Dendritic cell treated with granulocyte-macrophage colony-stimulating factor and Interleukin-4, amounts not matched to agents 40 ng/mL and 50 ng/mL, for 4 days (primary cell): ENCODE data around the gene NUP155.
"Not testable (repeated sequence)": the region's sequence is repeated elsewhere in the genome, so short reads cannot be mapped to it uniquely, and the experiment has no call there.

Experiments
- H3K27ac Mint-ChIP-seq: one replicate; pipeline ENCODE4 v1.8.0; 2022; ENCODE audit warnings: mild to moderate bottlenecking, mixed read lengths
- H3K27me3 Mint-ChIP-seq: one replicate; pipeline ENCODE4 v1.8.0; 2022; ENCODE audit warnings: mild to moderate bottlenecking, mixed read lengths
- H3K36me3 Mint-ChIP-seq: one replicate; pipeline ENCODE4 v1.8.0; 2022; ENCODE audit warnings: low read depth, mixed read lengths
- H3K4me1 Mint-ChIP-seq: one replicate; pipeline ENCODE4 v1.8.0; 2022; ENCODE audit warnings: low read depth, mixed read lengths
- H3K4me3 Mint-ChIP-seq: one replicate; pipeline ENCODE4 v1.8.0; 2022; ENCODE audit warnings: mild to moderate bottlenecking, moderate library complexity, mixed read lengths
- H3K9me3 Mint-ChIP-seq: one replicate; pipeline ENCODE4 v1.8.0; 2022; ENCODE audit warnings: mixed read lengths
- intact Hi-C: fragments of 100-400 bp; cut with micrococcal nuclease; formaldehyde crosslinking; loops from one replicate; pipeline ENCODE4 v1.15.0; 2022

Gene NUP155

DNA sequence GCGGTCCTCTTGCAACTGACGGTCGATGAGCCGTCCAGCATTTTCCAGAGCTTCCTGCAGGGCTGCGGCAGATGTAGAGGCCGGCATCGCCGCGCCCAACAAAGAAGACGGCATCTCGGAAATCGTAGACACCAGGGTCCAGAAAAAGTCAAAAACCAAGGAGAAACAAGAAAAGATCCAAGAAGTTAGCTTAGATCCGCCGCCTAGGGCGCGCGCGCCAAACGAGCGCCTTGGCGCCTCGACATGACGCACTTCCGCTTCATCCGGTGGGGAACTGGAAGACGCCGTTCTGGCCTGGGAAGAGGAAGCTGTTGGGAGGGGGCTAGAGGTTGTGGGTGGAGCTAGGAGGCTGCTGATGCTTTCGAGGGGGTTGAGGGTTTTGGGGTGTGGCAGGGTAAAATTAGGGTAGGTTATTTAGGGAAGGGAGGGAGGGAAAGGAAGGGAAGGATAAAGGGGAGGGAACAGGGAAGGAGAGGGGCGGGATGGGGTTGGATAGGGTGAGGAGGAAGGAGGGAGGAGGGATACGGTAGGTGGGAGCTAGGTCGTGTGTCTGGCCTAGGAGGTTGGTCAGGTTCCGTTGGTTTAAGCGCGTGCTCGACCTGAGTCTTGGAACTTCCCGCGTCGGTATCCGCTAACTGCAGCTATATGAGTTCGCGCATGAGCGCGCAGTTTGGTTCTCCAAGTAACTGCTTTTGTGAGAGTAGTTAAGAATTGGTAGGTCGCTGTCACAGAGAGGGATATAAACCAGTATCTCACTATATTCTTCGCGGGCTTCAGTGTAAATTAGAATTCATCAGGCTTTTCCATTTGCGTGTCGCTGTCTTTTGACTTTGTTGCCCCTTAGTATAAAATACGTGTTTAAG is at the start of gene NUP155:
NUP155 (minus strand) TSS at position 243 of the 863 bp plus-strand sequence; CDS start at position 114, 129 bp downstream.
- H3K9me3 Mint-ChIP-seq = no peaks in the 10 kb centered on the region
- intact Hi-C loops = loop anchor here (1.0 to 10.0 kb wide), 4 partner anchors 8 to 1894 kb away; partner anchors contain the start of genes LMBRD2, SKP2 and WDR70
- peaks cover 22% of the 10 kb centered on the region for H3K36me3 Mint-ChIP-seq
- H3K4me1 Mint-ChIP-seq = peaks cover 27% of the 10 kb centered on the region
- H3K27me3 Mint-ChIP-seq = no peaks in the 10 kb centered on the region
- peak within 1 kb of the TSS; percentile 100 for H3K4me3 Mint-ChIP-seq
- peak within 1 kb of the TSS; percentile 95 for H3K27ac Mint-ChIP-seq

DNA sequence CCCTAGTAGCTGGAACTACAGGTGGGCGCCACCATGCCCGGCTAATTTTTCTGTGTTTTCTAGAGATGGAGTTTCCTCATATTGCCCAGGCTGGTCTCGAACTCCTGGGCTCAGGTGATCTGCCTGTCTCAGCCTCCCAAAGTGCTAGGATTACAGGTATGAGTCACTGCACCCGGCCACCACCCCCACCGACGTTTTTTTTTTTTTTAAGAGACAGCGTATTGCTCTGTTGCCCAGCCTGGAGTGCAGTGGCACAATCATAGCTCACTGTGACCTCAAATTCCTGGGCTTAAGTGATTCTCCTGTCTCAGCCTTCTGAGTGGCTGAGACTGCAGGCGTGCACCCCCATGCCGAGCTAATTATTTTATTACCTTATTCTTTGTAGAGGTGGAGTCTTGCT is 46.4 kb upstream of the NUP155 start:
- intact Hi-C loops = loop anchor here (10.0 kb wide), 1 partner anchor 137 kb away; no protein-coding TSS in a partner anchor
- H3K9me3 Mint-ChIP-seq = no peaks in the 10 kb centered on the region
- H3K4me3 Mint-ChIP-seq = no peak overlapping the region
- no peak overlapping the region for H3K27ac Mint-ChIP-seq
- peaks cover 7% of the 10 kb centered on the region for H3K4me1 Mint-ChIP-seq
- H3K36me3 Mint-ChIP-seq = peaks cover 60% of the 10 kb centered on the region
- H3K27me3 Mint-ChIP-seq = no peaks in the 10 kb centered on the region

DNA sequence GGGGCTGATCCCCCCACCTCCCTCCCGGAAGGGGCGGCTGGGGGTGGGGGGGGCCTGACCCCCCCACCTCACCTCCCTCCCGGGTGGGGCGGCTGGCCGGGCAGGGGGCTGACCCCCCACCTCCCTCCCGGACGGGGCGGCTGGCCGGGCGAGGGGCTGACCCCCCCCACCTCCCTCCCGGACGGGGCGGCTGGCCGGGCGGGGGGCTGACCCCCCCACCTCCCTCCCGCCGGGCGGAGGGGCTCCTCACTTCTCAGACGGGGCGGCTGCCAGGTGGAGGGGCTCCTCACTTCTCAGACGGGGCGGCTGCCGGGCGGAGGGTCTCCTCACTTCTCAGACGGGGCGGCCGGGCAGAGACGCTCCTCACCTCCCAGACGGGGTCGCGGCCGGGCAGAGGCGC is 44.5 kb upstream of the NUP155 start:
- H3K9me3 Mint-ChIP-seq, H3K27me3 Mint-ChIP-seq, H3K4me3 Mint-ChIP-seq, H3K27ac Mint-ChIP-seq, H3K4me1 Mint-ChIP-seq: not testable (repeated sequence)
- intact Hi-C loops = loop anchor here (10.0 kb wide), 1 partner anchor 139 kb away; no protein-coding TSS in a partner anchor
- H3K36me3 Mint-ChIP-seq = peaks cover 57% of the 10 kb centered on the region

- Mint-ChIP-seq H3K4me1 (no peaks in the 10 kb centered on the region), H3K27ac (no peak overlapping the region), H3K27me3 (no peaks in the 10 kb centered on the region), H3K4me3 (no peak overlapping the region), H3K36me3 (peaks cover 63% of the 10 kb centered on the region), H3K9me3 (no peaks in the 10 kb centered on the region)
- intact Hi-C loops = loop anchor here (5.0 to 10.0 kb wide), 2 partner anchors 142 to 780 kb away; no protein-coding TSS in a partner anchor
Measured at GRCh38 chr5:37412515-37412914, 41.6 kb upstream of the NUP155 start.

DNA sequence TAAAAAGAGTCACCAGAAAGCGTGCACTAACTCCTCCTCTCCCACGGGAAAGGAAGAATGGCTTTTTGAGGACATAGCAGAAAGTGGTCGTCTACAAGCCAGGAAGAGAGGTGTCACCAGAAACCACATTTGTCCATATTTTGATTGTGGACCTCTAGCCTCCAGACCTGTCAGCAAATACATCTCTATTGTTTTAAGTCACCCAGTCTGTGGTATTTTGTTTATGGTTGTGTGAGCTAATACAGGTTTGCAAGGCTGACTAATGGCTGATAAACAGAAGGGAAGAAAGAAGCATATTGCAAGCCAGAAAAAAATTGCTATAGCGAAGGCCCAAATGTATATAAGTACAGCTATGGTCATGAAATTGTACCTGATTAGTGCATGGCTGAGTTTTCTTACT is 29.6 kb upstream of the NUP155 start:
- Mint-ChIP-seq H3K4me3 (no peak overlapping the region), H3K9me3 (no peaks in the 10 kb centered on the region), H3K27ac (no peak overlapping the region), H3K4me1 (peaks cover 8% of the 10 kb centered on the region), H3K36me3 (peaks cover 78% of the 10 kb centered on the region), H3K27me3 (no peaks in the 10 kb centered on the region)
- intact Hi-C loops = no loop called here

- Mint-ChIP-seq H3K4me3 (no peak overlapping the region), H3K27me3 (no peaks in the 10 kb centered on the region), H3K4me1 (peaks cover 18% of the 10 kb centered on the region), H3K9me3 (no peaks in the 10 kb centered on the region), H3K36me3 (peaks cover 83% of the 10 kb centered on the region), H3K27ac (peak overlapping the region; percentile 4)
- intact Hi-C loops = no loop called here
Measured at GRCh38 chr5:37396352-37396751, 25.4 kb upstream of the NUP155 start.

DNA sequence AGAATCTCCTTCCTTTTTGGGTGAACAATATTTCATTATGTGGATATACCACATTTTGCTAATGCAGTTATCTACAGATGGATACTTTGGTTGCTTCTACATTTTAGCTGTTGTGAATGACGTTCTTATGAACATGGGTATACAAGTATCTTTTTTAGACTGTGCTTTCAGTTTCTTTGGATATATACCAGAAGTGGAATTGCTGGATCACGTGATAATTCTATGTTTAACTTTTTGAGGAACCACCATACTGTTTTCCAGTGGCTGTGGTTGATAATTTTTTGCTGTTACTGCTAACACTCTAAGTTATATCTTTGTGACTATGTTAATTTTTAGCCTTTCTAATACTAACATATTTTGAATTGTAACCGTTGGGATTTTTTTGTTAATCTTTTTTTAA is 20.7 kb upstream of the NUP155 start:
- H3K4me3 Mint-ChIP-seq = peak overlapping the region; percentile 53
- intact Hi-C loops = no loop called here
- H3K27ac Mint-ChIP-seq = peak overlapping the region; percentile 86
- H3K27me3 Mint-ChIP-seq = no peaks in the 10 kb centered on the region
- H3K9me3 Mint-ChIP-seq = no peaks in the 10 kb centered on the region
- peaks cover 21% of the 10 kb centered on the region for H3K4me1 Mint-ChIP-seq
- peaks cover 63% of the 10 kb centered on the region for H3K36me3 Mint-ChIP-seq

DNA sequence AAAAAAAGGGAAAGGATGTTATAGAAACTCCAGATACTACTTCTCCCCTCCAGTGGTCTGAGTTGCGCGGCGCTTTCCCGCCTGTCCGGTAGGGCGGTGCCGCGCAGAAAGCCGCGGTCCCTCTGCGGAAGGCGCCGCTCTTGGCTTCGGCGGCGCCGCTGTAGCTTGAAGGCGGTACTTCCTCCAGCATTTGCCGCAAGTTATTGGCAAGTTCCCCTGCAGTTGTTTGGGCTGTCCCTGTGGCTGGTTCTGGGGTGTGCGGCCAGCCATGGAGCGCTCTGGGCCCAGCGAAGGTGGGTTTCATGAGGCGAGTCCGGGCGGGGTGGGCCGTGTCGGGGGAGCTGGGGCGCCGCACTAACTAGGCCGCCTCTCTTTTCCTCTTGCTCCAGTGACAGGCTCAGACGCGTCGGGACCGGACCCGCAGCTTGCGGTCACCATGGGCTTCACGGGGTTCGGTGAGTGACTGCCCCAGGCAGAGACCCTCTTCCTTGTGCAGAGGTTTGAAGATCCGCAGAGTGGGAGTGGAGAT is 8.3 kb upstream of the NUP155 start, which contains the start of gene WDR70:
WDR70 (plus strand) TSS at position 219 of the 529 bp plus-strand sequence; CDS start at position 269, 50 bp downstream.
- Mint-ChIP-seq H3K36me3 (peaks cover 43% of the 10 kb centered on the region), H3K4me1 (peaks cover 12% of the 10 kb centered on the region), H3K4me3 (peak within 1 kb of the TSS; percentile 97), H3K27ac (peak within 1 kb of the TSS; percentile 91)
- intact Hi-C loops = loop anchor here (1.0 to 10.0 kb wide), 3 partner anchors 8 to 1886 kb away; partner anchors contain the start of gene NUP155
- not testable (repeated sequence) for H3K27me3 Mint-ChIP-seq, H3K9me3 Mint-ChIP-seq

GRCh38 chr5:37378066-37378465 is 7.2 kb upstream of the NUP155 start:
- not testable (repeated sequence) for H3K27me3 Mint-ChIP-seq, H3K9me3 Mint-ChIP-seq
- Mint-ChIP-seq H3K27ac (peak overlapping the region; percentile 91), H3K4me1 (peaks cover 12% of the 10 kb centered on the region), H3K4me3 (peak overlapping the region; percentile 97), H3K36me3 (peaks cover 32% of the 10 kb centered on the region)
- intact Hi-C loops = loop anchor here (10.0 kb wide), 2 partner anchors 653 to 1887 kb away; no protein-coding TSS in a partner anchor

- H3K4me3 Mint-ChIP-seq = no peak overlapping the region
- H3K27me3 Mint-ChIP-seq = peaks cover 2% of the 10 kb centered on the region
- intact Hi-C loops = loop anchor here (10.0 kb wide), 2 partner anchors 650 to 1890 kb away; no protein-coding TSS in a partner anchor
Measured at GRCh38 chr5:37375091-37375490, 4.2 kb upstream of the NUP155 start.

DNA sequence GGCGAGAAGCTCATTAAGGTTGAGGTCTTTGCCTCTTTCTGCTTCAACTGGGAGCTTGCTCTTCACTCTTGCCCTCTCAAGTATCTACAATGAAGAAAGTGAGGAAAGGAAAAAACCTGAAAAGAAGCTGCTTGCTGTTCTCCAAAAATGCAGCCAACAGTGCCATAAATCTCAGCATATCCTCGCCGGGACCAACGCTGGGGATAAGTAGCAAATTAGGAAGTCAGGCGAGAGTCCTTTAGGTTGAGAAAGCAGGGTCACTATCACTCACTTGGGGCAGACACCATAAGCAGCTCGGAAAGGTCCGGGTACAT is 399 bp downstream of the NUP155 start:
- Mint-ChIP-seq H3K27ac (peak overlapping the region; percentile 95), H3K36me3 (peaks cover 22% of the 10 kb centered on the region), H3K27me3 (no peaks in the 10 kb centered on the region), H3K4me3 (peak overlapping the region; percentile 100), H3K4me1 (peaks cover 27% of the 10 kb centered on the region), H3K9me3 (no peaks in the 10 kb centered on the region)
- intact Hi-C loops = loop anchor here (5.0 to 10.0 kb wide), 3 partner anchors 646 to 1894 kb away; partner anchors contain the start of genes LMBRD2 and SKP2

More at GRCh38 chr5:37375091-37375490, 4.2 kb upstream of the NUP155 start:
- H3K4me1 Mint-ChIP-seq = peaks cover 19% of the 10 kb centered on the region
- no peaks in the 10 kb centered on the region for H3K9me3 Mint-ChIP-seq
- H3K27ac Mint-ChIP-seq = no peak overlapping the region
- peaks cover 17% of the 10 kb centered on the region for H3K36me3 Mint-ChIP-seq

- Mint-ChIP-seq H3K27ac (no peak overlapping the region), H3K4me3 (no peak overlapping the region), H3K36me3 (peaks cover 92% of the 10 kb centered on the region), H3K4me1 (no peaks in the 10 kb centered on the region), H3K9me3 (no peaks in the 10 kb centered on the region), H3K27me3 (no peaks in the 10 kb centered on the region)
- intact Hi-C loops = no loop called here
Measured at GRCh38 chr5:37355161-37355560, 15.7 kb downstream of the NUP155 start.

DNA sequence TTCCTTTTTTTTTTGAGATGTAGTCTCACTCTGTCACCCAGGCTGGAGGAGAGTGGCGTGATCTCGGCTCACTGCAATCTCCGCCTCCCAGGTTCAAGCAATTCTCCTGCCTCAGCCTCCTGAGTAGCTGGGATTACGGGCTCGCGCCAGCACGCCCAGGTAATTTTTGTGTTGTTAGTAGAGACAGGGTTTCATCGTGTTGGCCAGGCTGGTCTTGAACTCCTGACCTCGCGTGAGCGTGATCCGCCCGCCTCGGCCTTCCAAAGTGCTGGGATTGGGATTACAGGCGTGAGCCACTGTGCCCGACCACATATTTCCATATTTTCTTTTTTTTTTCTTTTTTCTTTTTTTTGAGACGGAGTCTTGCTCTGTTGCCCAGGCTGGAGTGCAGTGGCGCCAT is 28.2 kb downstream of the NUP155 start:
- intact Hi-C loops, H3K27ac Mint-ChIP-seq, H3K9me3 Mint-ChIP-seq, H3K4me1 Mint-ChIP-seq, H3K27me3 Mint-ChIP-seq, H3K4me3 Mint-ChIP-seq: not testable (repeated sequence)
- peaks cover 93% of the 10 kb centered on the region for H3K36me3 Mint-ChIP-seq

GRCh38 chr5:37334754-37335153 is 36.2 kb downstream of the NUP155 start:
- H3K9me3 Mint-ChIP-seq, H3K27me3 Mint-ChIP-seq, H3K4me1 Mint-ChIP-seq, intact Hi-C loops, H3K27ac Mint-ChIP-seq, H3K4me3 Mint-ChIP-seq: not testable (repeated sequence)
- peaks cover 82% of the 10 kb centered on the region for H3K36me3 Mint-ChIP-seq
